HEK293T (cell line): ENCODE results near the gene YES1.

Experiments used
- ARNT ChIP-seq: fragments of 450-650 bp; IDR thresholded peaks from 2 replicates; pipeline ENCODE4 v1.6.1; 2017; ENCODE audit warnings: mild to moderate bottlenecking
- BHLHE40 ChIP-seq: fragments of 450-650 bp; IDR thresholded peaks from 2 replicates; pipeline ENCODE4 v1.6.1; 2016; ENCODE audit warnings: mild to moderate bottlenecking, moderate library complexity, borderline replicate concordance
- CTBP1 ChIP-seq: fragments of 450-650 bp; IDR thresholded peaks from 2 replicates; pipeline ENCODE4 v1.6.1; 2016; ENCODE audit warnings: borderline replicate concordance
- ELF4 ChIP-seq: fragments of 450-650 bp; IDR thresholded peaks from 2 replicates; pipeline ENCODE4 v1.6.1; 2017; ENCODE audit warnings: antibody characterized with exemption
- FOXK2 ChIP-seq: fragments of 450-650 bp; IDR thresholded peaks from 2 replicates; pipeline ENCODE4 v1.6.1; 2016; ENCODE audit warnings: mild to moderate bottlenecking
- FOXM1 ChIP-seq: fragments of 450-650 bp; IDR thresholded peaks from 2 replicates; pipeline ENCODE4 v1.6.1; 2017; ENCODE audit warnings: mild to moderate bottlenecking, borderline replicate concordance
- HDGF ChIP-seq: fragments of 450-650 bp; IDR thresholded peaks from 2 replicates; pipeline ENCODE4 v1.6.1; 2017; ENCODE audit warnings: antibody characterized with exemption, borderline replicate concordance
- LEF1 ChIP-seq: fragments of 450-650 bp; IDR thresholded peaks from 2 replicates; pipeline ENCODE4 v1.6.1; 2017; ENCODE audit warnings: mild to moderate bottlenecking, borderline replicate concordance
- NFRKB ChIP-seq: fragments of 450-650 bp; IDR thresholded peaks from 2 replicates; pipeline ENCODE4 v1.6.1; 2016; ENCODE audit warnings: mild to moderate bottlenecking, moderate library complexity
- SP1 ChIP-seq: fragments of 450-650 bp; IDR thresholded peaks from 2 replicates; pipeline ENCODE4 v1.6.1; 2017
- SUZ12 ChIP-seq: fragments of 450-650 bp; IDR thresholded peaks from 2 replicates; pipeline ENCODE4 v1.6.1; 2016; ENCODE audit warnings: mild to moderate bottlenecking
- TARDBP ChIP-seq: fragments of 450-650 bp; IDR thresholded peaks from 2 replicates; pipeline ENCODE4 v1.6.1; 2016

DNA sequence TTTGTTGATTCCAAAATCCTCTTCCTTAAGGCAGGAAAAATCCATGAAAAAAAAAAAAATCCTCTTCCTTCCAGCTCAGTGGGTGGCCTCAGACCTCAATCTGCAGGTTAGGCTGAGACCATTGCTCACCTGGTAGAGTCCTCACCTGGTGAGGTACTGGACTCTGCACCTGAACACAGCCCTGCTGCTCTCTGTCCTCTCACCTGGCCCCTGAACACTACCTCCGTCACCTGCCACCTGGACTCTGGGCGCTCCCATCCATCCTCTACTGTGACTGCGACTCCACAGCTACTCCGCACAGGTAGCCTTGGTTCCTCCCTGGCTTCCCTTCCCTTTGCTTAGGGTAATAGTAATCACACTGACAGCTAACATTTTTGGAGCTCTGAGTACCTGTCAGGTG is 132.5 kb downstream of the YES1 start:
- TF ChIP-seq BHLHE40 (no peak), ELF4 (no peak), FOXK2 (no peak), CTBP1 (no peak), HDGF (no peak), FOXM1 (no peak), TARDBP (no peak), ARNT (no peak), LEF1 (no peak), NFRKB (no peak), SP1 (no peak), SUZ12 (no peak)
